Effector memory CD4-positive, alpha-beta T cell (primary cell): Measurements from ENCODE around the gene DCAF7.

Experiments used
- DNase-seq, 3 donors: peaks; one replicate each; pipeline ENCODE4 v3.0.0-alpha.2; 2020
- H3K27ac ChIP-seq: 2 replicates; pipeline ENCODE4 v1.7.0; 2013; ENCODE audit warnings: mild to moderate bottlenecking, low read length, moderate library complexity; ENCODE audit not compliant: insufficient read depth, poor library complexity, severe bottlenecking
- H3K27me3 ChIP-seq: replicated peaks from 2 replicates; pipeline ENCODE4 v1.7.0; 2013; ENCODE audit warnings: mild to moderate bottlenecking, low read length; ENCODE audit not compliant: insufficient read depth, control insufficient read depth, poor library complexity, severe bottlenecking
- H3K36me3 ChIP-seq: 2 replicates; pipeline ENCODE4 v1.7.0; 2013; ENCODE audit warnings: mild to moderate bottlenecking, low read length, moderate library complexity; ENCODE audit not compliant: control insufficient read depth, insufficient read depth
- H3K4me1 ChIP-seq: 2 replicates; pipeline ENCODE4 v1.7.0; 2013; ENCODE audit warnings: low read length, mild to moderate bottlenecking; ENCODE audit not compliant: control insufficient read depth, insufficient read depth, poor library complexity, severe bottlenecking
- H3K4me3 ChIP-seq: 2 replicates; pipeline ENCODE4 v1.7.0; 2013; ENCODE audit warnings: low read length, low read depth, mild to moderate bottlenecking; ENCODE audit not compliant: insufficient read depth, poor library complexity, severe bottlenecking
- H3K9me3 ChIP-seq: 2 replicates; pipeline ENCODE4 v1.7.0; 2013; ENCODE audit warnings: mild to moderate bottlenecking, low read length, moderate library complexity; ENCODE audit not compliant: control insufficient read depth

Gene DCAF7

DNA sequence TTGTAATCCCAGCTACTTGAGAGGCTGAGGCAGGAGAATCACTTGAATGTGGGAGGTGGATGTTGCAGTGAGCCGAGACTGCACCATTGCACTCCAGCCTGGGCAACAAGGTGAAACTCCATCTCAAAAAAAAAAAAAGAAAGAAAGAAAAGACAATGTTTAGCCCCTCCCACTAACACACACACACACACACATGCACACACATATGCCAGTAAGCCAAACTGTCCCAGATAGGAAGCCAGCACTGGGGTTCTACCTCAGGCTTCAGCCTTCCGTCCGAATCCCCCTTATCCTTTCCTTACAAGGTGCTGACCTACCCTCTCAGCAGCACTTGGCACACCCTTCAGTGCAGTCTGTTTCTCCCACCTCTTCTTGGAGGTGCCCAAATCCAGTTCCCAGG is 35.8 kb upstream of the DCAF7 start:
- no peaks in the 10 kb centered on the region for H3K4me1 ChIP-seq
- no peak overlapping the region for H3K27ac ChIP-seq
- no peak overlapping the region for H3K4me3 ChIP-seq
- no peak for DNase-seq
- no peaks in the 10 kb centered on the region for H3K9me3 ChIP-seq
- H3K36me3 ChIP-seq, result no peaks in the 10 kb centered on the region
- H3K27me3 ChIP-seq, result no peaks in the 10 kb centered on the region

DNA sequence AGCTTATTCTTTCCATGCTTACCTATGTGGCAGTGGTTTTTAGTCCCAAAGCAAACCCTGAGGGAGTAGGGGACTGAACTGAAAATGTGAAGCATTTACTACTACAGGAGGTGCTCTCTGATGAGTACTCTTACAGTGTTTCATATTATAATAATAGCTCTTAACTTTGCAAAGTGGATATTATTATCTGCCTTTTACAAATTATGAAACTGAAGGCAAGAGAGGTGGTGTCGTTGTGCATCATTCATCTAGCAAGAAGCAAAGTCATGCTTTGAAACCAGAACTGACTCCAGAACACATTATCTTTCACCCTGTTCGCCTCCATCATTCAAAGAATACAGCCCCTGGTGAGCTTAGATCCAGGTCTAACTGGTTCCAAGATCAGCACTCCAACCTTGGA is 35.3 kb upstream of the DCAF7 start:
- no peaks in the 10 kb centered on the region for H3K27me3 ChIP-seq
- no peak overlapping the region for H3K27ac ChIP-seq
- no peaks in the 10 kb centered on the region for H3K9me3 ChIP-seq
- DNase-seq, result no peak
- H3K36me3 ChIP-seq, result no peaks in the 10 kb centered on the region
- H3K4me3 ChIP-seq, result no peak overlapping the region
- no peaks in the 10 kb centered on the region for H3K4me1 ChIP-seq

DNA sequence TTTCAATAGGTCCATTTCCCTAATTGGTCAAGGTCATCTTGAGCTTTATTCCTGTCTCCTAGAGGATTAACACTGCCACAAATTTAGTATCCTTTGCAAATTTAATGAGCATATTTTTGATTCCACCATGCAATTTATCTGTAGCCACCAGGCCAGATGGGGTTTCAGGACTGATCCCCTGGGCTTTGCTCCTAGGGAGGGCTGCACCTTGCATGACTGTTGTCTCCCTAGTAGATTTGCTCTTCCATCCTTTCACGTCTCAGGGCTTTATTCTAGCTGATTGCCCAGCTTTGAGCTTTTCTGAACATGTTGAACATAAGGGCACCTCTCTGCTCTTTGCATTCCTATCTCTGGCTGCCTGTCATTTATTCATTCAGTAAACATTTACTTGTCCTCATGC is 34.9 kb upstream of the DCAF7 start:
- Histone ChIP-seq H3K4me3 (no peak overlapping the region), H3K36me3 (no peaks in the 10 kb centered on the region), H3K9me3 (no peaks in the 10 kb centered on the region), H3K27me3 (no peaks in the 10 kb centered on the region), H3K27ac (no peak overlapping the region), H3K4me1 (no peaks in the 10 kb centered on the region)
- DNase-seq, result no peak

DNA sequence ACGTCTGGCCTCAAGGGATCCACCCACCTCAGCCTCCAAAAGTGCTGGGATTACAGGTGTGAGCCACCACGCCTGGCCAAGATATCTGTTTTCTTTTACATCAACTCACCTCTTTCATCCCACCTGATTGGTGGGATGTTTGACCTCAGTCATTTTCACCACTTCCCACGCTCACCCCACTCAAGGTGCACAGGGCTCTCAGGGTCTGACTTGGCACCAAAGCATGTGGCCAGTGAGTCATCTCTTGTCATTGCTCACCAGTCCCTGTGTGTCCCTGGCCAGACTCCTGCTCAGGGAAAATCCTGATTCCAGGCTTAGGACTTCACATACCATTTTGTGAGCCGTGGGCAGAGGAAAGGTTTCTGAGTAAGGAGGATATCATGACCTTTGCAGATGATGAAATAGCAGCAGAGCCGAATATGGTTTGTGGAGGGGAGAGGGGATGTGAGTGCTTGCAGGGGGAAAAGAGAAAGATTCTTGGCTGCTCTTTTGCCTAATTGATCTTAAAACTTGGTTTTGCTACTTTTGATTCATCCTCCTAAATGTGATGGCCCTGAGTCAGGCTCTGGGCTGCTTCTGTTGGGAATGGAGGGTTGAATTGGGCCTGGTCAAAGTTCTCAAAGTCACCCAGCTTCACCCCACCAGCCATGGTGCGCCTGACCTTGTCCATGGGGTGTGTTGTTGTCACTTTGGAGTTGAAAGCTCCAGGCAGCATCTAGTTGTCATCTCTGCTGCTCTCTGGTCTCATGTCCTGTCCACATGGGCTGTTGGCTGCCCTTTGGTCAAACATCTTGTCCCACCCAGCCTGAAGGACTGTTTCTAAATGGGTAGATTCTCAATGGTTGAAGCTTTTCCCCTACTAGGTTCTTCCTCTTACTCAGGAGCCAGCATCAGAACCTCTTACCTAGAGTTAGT is 33.1 kb upstream of the DCAF7 start:
- no peak for DNase-seq
- H3K9me3 ChIP-seq, result no peaks in the 10 kb centered on the region
- no peaks in the 10 kb centered on the region for H3K36me3 ChIP-seq
- H3K4me1 ChIP-seq, result no peaks in the 10 kb centered on the region
- H3K27me3 ChIP-seq, result no peaks in the 10 kb centered on the region
- no peak overlapping the region for H3K27ac ChIP-seq
- no peak overlapping the region for H3K4me3 ChIP-seq

DNA sequence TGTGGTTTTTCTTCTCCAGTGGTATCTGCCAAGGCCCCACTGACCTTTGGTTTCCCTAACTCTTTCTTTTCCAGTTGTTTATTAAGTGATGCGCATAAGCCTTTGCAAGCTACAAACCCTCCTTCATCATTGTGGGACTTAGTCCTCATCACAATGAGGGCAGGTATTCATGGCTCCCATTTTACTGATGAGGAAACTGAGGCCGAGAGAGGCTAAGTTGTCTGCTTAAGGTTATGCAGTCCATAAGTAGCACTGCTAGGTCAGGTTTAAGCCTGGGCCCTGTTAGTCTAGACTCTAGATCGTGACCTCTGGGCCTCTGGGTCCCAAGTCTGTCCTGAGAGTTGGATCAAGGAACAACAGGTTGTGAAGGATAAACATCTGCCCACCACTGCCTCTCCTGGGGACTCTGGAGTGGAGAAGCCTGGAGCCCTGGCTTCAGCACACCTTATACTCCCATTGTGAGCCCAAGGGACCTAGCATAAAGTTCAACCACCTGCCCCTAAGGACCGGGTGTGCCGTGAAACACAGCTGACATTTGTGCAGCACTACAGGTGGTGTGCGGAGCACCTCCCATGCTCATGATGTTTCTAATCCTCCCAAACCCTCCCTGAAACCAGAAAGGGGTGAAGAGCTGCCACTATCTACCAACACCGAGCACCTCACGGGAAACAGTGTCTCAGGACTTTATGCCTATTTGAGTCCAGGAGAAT is 32.3 kb upstream of the DCAF7 start:
- no peak for DNase-seq
- Histone ChIP-seq H3K27me3 (no peaks in the 10 kb centered on the region), H3K27ac (no peak overlapping the region), H3K4me3 (no peak overlapping the region), H3K4me1 (no peaks in the 10 kb centered on the region), H3K36me3 (no peaks in the 10 kb centered on the region), H3K9me3 (no peaks in the 10 kb centered on the region)

DNA sequence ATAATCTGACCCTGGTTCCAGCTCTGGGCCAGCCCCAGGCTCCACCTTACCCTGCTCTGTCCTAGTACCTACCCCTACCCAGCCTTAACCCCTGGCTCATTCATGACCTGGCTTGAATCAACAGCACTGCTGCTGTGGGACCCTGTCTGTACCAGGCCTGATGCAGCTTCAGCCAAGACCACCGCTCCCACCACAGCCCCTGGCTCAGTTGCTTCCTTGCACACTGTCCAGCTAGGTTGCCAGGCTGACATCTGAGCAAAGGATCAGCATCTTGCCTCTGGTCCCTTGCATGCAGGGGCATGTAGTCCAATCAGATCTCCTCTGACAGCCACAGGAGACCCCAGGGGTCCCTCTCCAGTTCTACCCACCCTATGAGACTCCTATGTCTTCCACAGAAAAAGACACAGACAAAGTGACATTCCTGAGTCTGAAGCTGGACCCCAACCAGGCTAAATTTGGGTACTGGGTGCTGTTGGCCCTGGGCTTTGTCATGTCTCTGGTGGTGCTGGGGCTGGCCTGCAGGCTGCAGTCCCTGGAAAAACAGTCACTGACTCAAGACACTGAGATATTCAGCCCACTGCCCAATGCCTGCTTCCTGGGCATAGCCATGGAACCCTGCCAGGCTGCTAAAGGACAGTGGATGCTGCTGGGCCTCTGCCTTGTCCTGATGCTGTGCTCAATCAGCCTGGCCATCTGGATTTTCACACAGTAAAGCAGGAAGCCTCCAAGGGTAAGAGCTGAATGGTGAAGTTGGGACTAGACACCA is 31.0 kb upstream of the DCAF7 start:
- Histone ChIP-seq H3K4me1 (no peaks in the 10 kb centered on the region), H3K27me3 (peaks cover 5% of the 10 kb centered on the region), H3K27ac (no peak overlapping the region), H3K36me3 (no peaks in the 10 kb centered on the region), H3K9me3 (no peaks in the 10 kb centered on the region), H3K4me3 (no peak overlapping the region)
- no peak for DNase-seq

DNA sequence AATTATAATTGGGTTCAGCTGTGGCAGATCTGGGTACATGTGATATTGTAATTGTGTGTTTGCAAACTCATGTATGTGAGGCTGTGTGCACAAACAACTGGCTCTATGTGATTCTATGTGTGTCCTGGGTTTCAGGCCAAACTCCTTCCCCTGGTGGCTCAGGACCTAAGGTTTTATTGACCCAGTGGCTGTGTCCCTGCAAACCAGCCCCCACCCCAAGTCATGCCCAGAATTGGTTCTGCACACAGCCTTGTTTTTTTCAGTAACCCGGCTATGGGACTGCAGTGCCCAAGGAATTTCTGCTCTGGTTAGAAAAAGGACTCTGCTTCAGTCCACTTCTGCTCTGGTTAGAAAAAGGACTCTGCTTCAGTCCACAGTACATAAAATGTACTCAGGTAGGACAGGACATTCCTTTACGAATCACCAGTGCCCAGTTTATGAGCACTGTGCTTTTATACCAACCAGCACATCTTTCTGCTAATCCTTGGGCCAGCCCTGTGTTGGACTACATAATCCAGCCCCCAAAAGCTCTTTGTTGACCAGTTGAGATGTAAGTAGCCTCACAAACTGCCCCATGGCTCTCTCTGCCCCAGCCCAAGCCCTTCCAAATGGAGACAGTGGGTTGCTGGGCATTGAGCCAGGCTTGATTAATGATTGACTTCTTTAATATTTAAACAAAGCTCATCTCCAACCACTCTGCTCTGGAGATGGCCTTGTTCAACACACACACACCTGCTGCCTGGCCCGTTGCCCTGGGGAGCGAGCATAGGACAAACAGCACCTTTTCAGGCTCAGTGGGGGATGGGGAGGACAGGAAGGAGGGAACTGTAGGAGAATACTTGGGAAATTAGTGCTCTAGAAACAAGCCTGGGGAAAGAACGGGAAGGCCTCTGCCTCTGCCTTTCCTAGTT is 30.1 kb upstream of the DCAF7 start:
- Histone ChIP-seq H3K4me1 (no peaks in the 10 kb centered on the region), H3K9me3 (no peaks in the 10 kb centered on the region), H3K27me3 (peaks cover 5% of the 10 kb centered on the region), H3K36me3 (no peaks in the 10 kb centered on the region), H3K4me3 (no peak overlapping the region), H3K27ac (no peak overlapping the region)
- no peak for DNase-seq

DNA sequence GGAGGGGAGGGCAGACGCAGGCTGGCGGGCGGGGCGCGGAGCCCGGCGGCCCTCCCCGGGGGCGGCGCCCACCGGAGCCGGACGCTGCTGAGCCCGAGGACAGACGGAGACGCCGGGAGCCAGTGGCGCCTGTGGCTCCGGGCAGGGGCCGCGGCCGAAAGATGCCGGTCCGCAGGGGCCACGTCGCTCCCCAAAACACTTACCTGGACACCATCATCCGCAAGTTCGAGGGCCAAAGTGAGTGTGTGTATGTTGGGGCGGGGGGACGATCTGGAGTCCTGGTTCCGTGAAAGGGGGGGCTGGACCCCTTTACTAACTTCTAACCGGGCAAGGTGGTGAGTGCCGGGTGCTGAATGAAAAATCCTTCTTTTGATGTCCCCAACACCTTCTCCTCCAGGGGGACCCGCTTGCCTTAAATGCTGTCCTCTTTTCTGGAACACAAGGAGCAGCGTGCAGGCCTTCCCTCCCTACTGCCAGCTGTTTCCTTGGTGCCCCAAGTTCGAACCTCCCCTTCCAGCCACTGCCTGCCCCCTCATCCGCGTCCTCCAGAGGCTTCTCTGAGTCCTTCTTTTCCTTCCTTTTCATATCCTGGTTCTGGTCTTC is 26.9 kb upstream of the DCAF7 start, which contains the start of gene KCNH6:
Gene KCNH6 (plus strand): TSS at position 106 of the 603 bp plus-strand sequence. CDS start 56 bp downstream, at position 162.
- no peaks in the 10 kb centered on the region for H3K9me3 ChIP-seq
- H3K4me3 ChIP-seq, result no peak within 1 kb of the TSS
- H3K27ac ChIP-seq, result no peak within 1 kb of the TSS
- H3K36me3 ChIP-seq, result no peaks in the 10 kb centered on the region
- DNase-seq, result no peak
- peaks cover 5% of the 10 kb centered on the region for H3K27me3 ChIP-seq
- no peaks in the 10 kb centered on the region for H3K4me1 ChIP-seq

DNA sequence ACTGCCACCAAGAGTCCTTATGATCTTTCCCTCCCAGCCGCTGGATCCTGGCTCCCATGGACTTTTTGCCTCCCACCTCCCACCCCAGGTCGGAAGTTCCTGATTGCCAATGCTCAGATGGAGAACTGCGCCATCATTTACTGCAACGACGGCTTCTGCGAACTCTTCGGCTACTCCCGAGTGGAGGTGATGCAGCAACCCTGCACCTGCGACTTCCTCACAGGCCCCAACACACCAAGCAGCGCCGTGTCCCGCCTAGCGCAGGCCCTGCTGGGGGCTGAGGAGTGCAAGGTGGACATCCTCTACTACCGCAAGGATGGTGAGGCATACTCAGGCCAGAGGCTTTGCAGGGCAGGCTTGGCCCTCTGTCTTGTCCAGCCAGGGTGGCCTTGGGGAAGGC is 26.2 kb upstream of the DCAF7 start:
- DNase-seq, result no peak
- Histone ChIP-seq H3K4me3 (no peak overlapping the region), H3K36me3 (no peaks in the 10 kb centered on the region), H3K9me3 (no peaks in the 10 kb centered on the region), H3K4me1 (no peaks in the 10 kb centered on the region), H3K27me3 (peaks cover 5% of the 10 kb centered on the region), H3K27ac (no peak overlapping the region)
